ENCODE data around the gene EP300. TPM values are rescaled to one million over a fixed set of nuclear protein-coding genes. Genes with fewer than 3 reads are reported as not detected.
"Not testable (repeated sequence)": the region's sequence is repeated elsewhere in the genome, so short reads cannot be mapped to it uniquely, and the experiment has no call there.

EP300 gene
- total and polyA plus RNA-seq, 12 donors: 7.0 to 161 (median 51.8) TPM

GRCh38 chr22:41099036-41099435, 6.6 kb downstream of the EP300 start:
- Histone ChIP-seq H3K27ac (no peak overlapping the region), H3K4me3 (no peak overlapping the region), H3K27me3 (no peaks in the 10 kb centered on the region), H3K36me3 (replicated peaks in 1 of 2) (no peaks in the 10 kb centered on the region), H3K4me1 (replicated peaks in 1 of 2) (peaks cover 9 to 87% of the 10 kb centered on the region in 2 donors), H3K9me3 (replicated peaks in 1 of 3) (no peaks in the 10 kb centered on the region)
- DNase-seq: no peak
- no peak for TF ChIP-seq CTCF (IDR thresholded peaks at IDR 0.05)
- TF ChIP-seq POLR2A (IDR thresholded peaks at IDR 0.05): no peak
- 80 to 88% (median 84%) methylated on average over 16 of the region's 16 CpGs for WGBS, 4 donors
- intact Hi-C loops (cut with DNase I): loop anchor here in 1 of 2 donors (10.0 kb wide), 1 partner anchor 144 kb away; the partner anchor contains the start of gene RBX1

- peak in 1 of 7 donors; percentile 20 for DNase-seq
- Histone ChIP-seq H3K9me3 (replicated peaks in 1 of 3) (no peaks in the 10 kb centered on the region), H3K4me3 (no peak overlapping the region), H3K27me3 (no peaks in the 10 kb centered on the region), H3K4me1 (replicated peaks in 1 of 2) (peaks cover 8 to 40% of the 10 kb centered on the region in 2 donors), H3K36me3 (replicated peaks in 1 of 2) (no peaks in the 10 kb centered on the region), H3K27ac (peak overlapping the region in 4 of 5 donors; percentile 22 to 57 (median 46))
- TF ChIP-seq POLR2A (IDR thresholded peaks at IDR 0.05): no peak
- no peak for TF ChIP-seq CTCF (IDR thresholded peaks at IDR 0.05)
- intact Hi-C loops (cut with DNase I): no loop called here
- 47 to 55% (median 51%) methylated on average over 8 of the region's 8 CpGs for whole genome bisulfite sequencing, 4 donors
Measured at GRCh38 chr22:41106122-41106968, 14.0 kb downstream of the EP300 start.

- Histone ChIP-seq H3K4me1 (replicated peaks in 1 of 2) (peaks cover 8 to 37% of the 10 kb centered on the region in 2 donors), H3K27ac (peak overlapping the region in 3 of 5 donors; percentile 42 to 57 (median 50))
- H3K9me3 ChIP-seq (replicated peaks in 1 of 3); H3K4me3 ChIP-seq; intact Hi-C loops (cut with DNase I); H3K27me3 ChIP-seq; H3K36me3 ChIP-seq (replicated peaks in 1 of 2); DNase-seq: not testable (repeated sequence)
- WGBS, 4 donors: 81 to 84% (median 83%) methylated on average over 9 of the region's 9 CpGs
Measured at GRCh38 chr22:41106969-41107325, 14.6 kb downstream of the EP300 start.

GRCh38 chr22:41110968-41111367, 18.6 kb downstream of the EP300 start:
- TF ChIP-seq POLR2A (IDR thresholded peaks at IDR 0.05): no peak
- TF ChIP-seq CTCF (IDR thresholded peaks at IDR 0.05): no peak
- no peak overlapping the region for H3K4me3 ChIP-seq
- H3K27me3 ChIP-seq: no peaks in the 10 kb centered on the region
- no peak for DNase-seq
- intact Hi-C loops (cut with DNase I): no loop called here
- no peaks in the 10 kb centered on the region for H3K9me3 ChIP-seq (replicated peaks in 1 of 3)
- H3K27ac ChIP-seq: no peak overlapping the region
- H3K36me3 ChIP-seq (replicated peaks in 1 of 2): no peaks in the 10 kb centered on the region
- WGBS, 4 donors: 87 to 89% (median 88%) methylated on average over 10 of the region's 10 CpGs
- peaks cover 2 to 27% of the 10 kb centered on the region in 2 donors for H3K4me1 ChIP-seq (replicated peaks in 1 of 2)
